ENCODE results near the gene ACTL8.

GRCh38 chr1:17764591-17764990 lies 9.5 kb downstream of the ACTL8 start:
- TF ChIP-seq POLR2A (IDR thresholded peaks at IDR 0.05; ENCODE audit: low read depth, low read length) (no peak), CTCF (conservative IDR thresholded peaks at IDR 0.05; ENCODE audit: low read depth, low read length) (no peak), SMC3 (IDR thresholded peaks at IDR 0.05; ENCODE audit: low read depth, low read length) (no peak), FOS (IDR thresholded peaks at IDR 0.05; ENCODE audit: low read depth, low read length) (no peak), RFX5 (IDR thresholded peaks at IDR 0.05; ENCODE audit: low read depth, low read length) (no peak), RAD21 (IDR thresholded peaks at IDR 0.05; ENCODE audit: low read length) (no peak), MXI1 (IDR thresholded peaks at IDR 0.05; ENCODE audit: borderline replicate concordance, low read depth, low read length) (no peak)
- TF ChIP-seq, protein P1, sequence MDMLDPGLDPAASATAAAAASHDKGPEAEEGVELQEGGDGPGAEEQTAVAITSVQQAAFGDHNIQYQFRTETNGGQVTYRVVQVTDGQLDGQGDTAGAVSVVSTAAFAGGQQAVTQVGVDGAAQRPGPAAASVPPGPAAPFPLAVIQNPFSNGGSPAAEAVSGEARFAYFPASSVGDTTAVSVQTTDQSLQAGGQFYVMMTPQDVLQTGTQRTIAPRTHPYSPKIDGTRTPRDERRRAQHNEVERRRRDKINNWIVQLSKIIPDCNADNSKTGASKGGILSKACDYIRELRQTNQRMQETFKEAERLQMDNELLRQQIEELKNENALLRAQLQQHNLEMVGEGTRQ (IDR thresholded peaks at IDR 0.05; ENCODE audit: low read depth, low read length): no peak
- TF ChIP-seq, protein P2, sequence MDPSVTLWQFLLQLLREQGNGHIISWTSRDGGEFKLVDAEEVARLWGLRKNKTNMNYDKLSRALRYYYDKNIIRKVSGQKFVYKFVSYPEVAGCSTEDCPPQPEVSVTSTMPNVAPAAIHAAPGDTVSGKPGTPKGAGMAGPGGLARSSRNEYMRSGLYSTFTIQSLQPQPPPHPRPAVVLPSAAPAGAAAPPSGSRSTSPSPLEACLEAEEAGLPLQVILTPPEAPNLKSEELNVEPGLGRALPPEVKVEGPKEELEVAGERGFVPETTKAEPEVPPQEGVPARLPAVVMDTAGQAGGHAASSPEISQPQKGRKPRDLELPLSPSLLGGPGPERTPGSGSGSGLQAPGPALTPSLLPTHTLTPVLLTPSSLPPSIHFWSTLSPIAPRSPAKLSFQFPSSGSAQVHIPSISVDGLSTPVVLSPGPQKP (IDR thresholded peaks at IDR 0.05; ENCODE audit: borderline replicate concordance, low read depth, low read length): no peak

Measured in IMR-90 (cell line).